ENCODE data around the gene SPOCK1.

The SPOCK1 gene

DNA sequence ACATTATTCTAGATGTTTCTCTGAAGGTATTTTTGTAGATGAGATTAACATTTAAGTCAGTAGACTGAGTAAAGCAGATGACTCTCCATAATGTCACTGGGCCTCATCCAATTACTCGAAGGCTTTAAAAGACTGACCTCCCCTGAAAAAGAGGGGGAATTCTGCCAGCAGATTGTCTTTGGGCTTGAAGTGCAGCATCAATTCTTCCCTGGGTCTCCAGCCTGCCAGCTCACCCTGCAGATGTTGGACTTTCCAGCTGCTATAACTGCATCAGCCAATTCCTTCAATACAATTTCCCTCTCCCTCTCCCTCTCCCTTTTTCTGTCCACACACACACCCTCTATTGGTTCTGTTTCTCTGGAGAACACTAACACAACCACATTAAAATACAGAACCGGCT is 472.8 kb downstream of the SPOCK1 start:
- no peaks in the 10 kb centered on the region for H3K9me3 ChIP-seq
- no peaks in the 10 kb centered on the region for H3K27me3 ChIP-seq
- H3K4me1 ChIP-seq, result no peaks in the 10 kb centered on the region
- DNase-seq, result no peak
- TF ChIP-seq, protein P1, sequence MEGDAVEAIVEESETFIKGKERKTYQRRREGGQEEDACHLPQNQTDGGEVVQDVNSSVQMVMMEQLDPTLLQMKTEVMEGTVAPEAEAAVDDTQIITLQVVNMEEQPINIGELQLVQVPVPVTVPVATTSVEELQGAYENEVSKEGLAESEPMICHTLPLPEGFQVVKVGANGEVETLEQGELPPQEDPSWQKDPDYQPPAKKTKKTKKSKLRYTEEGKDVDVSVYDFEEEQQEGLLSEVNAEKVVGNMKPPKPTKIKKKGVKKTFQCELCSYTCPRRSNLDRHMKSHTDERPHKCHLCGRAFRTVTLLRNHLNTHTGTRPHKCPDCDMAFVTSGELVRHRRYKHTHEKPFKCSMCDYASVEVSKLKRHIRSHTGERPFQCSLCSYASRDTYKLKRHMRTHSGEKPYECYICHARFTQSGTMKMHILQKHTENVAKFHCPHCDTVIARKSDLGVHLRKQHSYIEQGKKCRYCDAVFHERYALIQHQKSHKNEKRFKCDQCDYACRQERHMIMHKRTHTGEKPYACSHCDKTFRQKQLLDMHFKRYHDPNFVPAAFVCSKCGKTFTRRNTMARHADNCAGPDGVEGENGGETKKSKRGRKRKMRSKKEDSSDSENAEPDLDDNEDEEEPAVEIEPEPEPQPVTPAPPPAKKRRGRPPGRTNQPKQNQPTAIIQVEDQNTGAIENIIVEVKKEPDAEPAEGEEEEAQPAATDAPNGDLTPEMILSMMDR (IDR thresholded peaks at IDR 0.05; ENCODE audit: low read depth, low read length), result no peak
- no peak overlapping the region for H3K4me3 ChIP-seq (ENCODE audit: low read depth, low read length)
- H3K36me3 ChIP-seq, result no peaks in the 10 kb centered on the region

DNA sequence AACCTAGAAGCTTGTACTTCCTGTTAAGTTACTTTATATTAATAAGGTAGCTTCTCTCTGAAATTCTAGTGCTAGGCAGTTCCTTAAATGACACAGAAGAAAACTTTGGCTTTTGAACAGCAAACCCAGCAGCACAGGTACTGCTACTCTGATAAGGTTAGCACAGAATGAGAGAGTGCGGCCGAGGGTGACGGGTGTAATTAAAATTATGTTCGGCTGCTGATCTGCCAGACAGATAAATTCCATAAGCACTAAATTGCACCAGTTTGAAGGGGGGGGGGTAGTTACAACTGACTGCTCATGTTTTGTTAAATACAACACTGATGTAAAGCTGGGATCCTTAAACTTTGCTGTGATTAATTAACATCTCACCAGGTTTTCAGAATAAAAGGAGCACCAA is 475.1 kb downstream of the SPOCK1 start:
- no peak overlapping the region for H3K4me3 ChIP-seq (ENCODE audit: low read depth, low read length)
- no peak for DNase-seq
- no peaks in the 10 kb centered on the region for H3K9me3 ChIP-seq
- no peaks in the 10 kb centered on the region for H3K4me1 ChIP-seq
- TF ChIP-seq, protein P1 (IDR thresholded peaks at IDR 0.05; ENCODE audit: low read depth, low read length), result no peak
- H3K36me3 ChIP-seq, result no peaks in the 10 kb centered on the region
- H3K27me3 ChIP-seq, result no peaks in the 10 kb centered on the region

DNA sequence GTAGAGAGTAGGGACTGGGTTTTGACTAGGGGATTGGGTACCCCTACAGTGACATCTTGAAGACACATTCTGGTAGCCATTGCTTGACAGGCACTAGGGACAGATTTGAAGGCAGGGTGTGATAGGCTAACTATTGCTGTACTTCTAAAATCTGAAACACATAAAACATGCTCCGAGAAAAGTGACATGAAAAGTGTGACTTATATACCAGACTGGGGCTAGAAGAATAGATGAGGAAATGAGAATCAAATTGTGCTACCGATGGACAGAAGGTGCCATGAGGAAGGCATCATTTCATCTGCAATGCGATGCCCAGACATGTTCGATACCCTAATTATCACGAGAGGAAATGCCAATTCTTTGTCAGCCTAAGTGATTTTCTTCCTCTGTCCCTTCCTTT is 475.8 kb downstream of the SPOCK1 start:
- Histone ChIP-seq H3K27me3 (no peaks in the 10 kb centered on the region), H3K4me3 (ENCODE audit: low read depth, low read length) (no peak overlapping the region), H3K9me3 (no peaks in the 10 kb centered on the region), H3K36me3 (no peaks in the 10 kb centered on the region), H3K4me1 (no peaks in the 10 kb centered on the region)
- no peak for DNase-seq
- TF ChIP-seq, protein P1 (IDR thresholded peaks at IDR 0.05; ENCODE audit: low read depth, low read length), result no peak

DNA sequence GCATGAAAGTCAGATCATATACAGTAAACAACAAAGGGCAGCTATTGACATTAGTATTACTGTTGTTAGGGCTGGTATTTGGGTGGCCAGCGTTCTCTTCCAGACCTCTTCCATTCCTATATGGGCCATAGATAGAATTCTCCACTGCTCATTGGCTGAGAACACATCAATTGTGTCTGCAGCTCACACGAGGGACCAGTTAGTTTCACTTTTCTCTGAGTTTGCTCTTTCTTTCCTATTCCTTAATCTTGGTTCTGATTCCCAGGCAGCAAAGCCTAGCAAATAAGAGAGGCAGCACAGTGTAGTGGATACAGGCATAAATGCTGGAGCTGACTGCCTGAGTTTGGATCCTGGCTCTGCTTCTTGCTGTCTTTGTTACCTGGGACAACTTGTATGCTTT is 476.4 kb downstream of the SPOCK1 start:
- Histone ChIP-seq H3K4me1 (no peaks in the 10 kb centered on the region), H3K9me3 (no peaks in the 10 kb centered on the region), H3K36me3 (no peaks in the 10 kb centered on the region), H3K27me3 (no peaks in the 10 kb centered on the region), H3K4me3 (ENCODE audit: low read depth, low read length) (no peak overlapping the region)
- TF ChIP-seq, protein P1 (IDR thresholded peaks at IDR 0.05; ENCODE audit: low read depth, low read length), result no peak
- DNase-seq, result no peak

DNA sequence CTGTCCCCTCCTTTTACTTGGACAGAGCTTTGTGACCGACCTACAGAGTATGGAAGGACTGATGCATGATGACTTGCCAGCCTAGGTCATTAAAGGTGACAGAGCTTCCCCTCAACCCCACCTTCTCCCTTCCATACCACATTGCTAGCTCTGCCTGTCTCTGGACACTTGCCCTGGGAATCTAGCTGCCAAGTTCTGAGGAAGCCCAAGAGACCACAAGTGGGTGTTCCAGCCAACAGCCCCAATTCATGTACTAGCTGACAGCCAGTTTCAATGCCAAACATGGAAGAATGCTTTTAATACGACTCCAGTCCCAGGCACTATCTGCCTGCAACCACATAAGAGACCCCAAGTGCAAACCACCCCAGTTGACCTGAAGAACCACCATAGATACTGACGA is 477.1 kb downstream of the SPOCK1 start:
- DNase-seq, result no peak

DNA sequence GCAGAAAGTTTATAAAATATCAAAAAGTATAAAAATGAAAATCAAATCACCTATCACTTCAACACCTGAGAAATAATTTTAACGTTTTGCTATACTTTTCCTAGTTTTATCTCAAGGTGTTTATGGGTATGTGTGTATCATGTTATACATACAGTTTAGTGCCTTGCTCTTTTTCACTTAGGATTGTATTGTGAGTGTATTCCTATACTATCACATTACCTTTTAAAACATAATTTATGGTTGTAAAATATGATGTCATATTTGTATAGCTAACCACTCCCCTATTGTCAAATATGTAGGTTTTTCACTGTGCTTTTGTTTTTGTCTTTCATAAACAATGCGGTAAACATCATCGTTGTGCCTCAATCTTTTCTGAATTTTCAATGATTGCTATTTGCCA is 479.9 kb downstream of the SPOCK1 start:
- Histone ChIP-seq H3K27me3 (no peaks in the 10 kb centered on the region), H3K4me3 (ENCODE audit: low read depth, low read length) (no peak overlapping the region), H3K36me3 (no peaks in the 10 kb centered on the region), H3K4me1 (no peaks in the 10 kb centered on the region), H3K9me3 (no peaks in the 10 kb centered on the region)
- TF ChIP-seq, protein P1 (IDR thresholded peaks at IDR 0.05; ENCODE audit: low read depth, low read length), result no peak
- no peak for DNase-seq

More for the DNA sequence above, 477.1 kb downstream of the SPOCK1 start:
- H3K4me1 ChIP-seq, result no peaks in the 10 kb centered on the region
- no peaks in the 10 kb centered on the region for H3K27me3 ChIP-seq
- H3K36me3 ChIP-seq, result no peaks in the 10 kb centered on the region
- TF ChIP-seq, protein P1 (IDR thresholded peaks at IDR 0.05; ENCODE audit: low read depth, low read length), result no peak
- no peaks in the 10 kb centered on the region for H3K9me3 ChIP-seq
- H3K4me3 ChIP-seq (ENCODE audit: low read depth, low read length), result no peak overlapping the region

All from BE2C (cell line).